ENCODE data around the gene POLRMT. TPM values are rescaled to one million over a fixed set of nuclear protein-coding genes. Genes with fewer than 3 reads are reported as not detected.

The POLRMT gene
- total RNA-seq, 1 experiment from 2014 or later, result 139 TPM

- no peak for TF ChIP-seq ZSCAN18 (CRISPR knock-in tag; IDR thresholded peaks at IDR 0.05)
- no peak for TF ChIP-seq GABPB1 (CRISPR knock-in tag; IDR thresholded peaks at IDR 0.05)
Observed at GRCh38 chr19:572140-572742, 61.1 kb downstream of the POLRMT start, which contains the start of gene BSG (continued).

- peaks cover 11% of the 10 kb centered on the region for H3K36me3 Mint-ChIP-seq
Observed at GRCh38 chr19:571566-571974, 61.8 kb downstream of the POLRMT start.

More at GRCh38 chr19:571566-571974, 61.8 kb downstream of the POLRMT start:
- Mint-ChIP-seq H3K27me3 (ENCODE audit: low read depth) (peaks cover 24% of the 10 kb centered on the region), H3K9me3 (no peaks in the 10 kb centered on the region), H3K4me3 (peak overlapping the region; percentile 94), H3K4me1 (peaks cover 29% of the 10 kb centered on the region), H3K27ac (peak overlapping the region; percentile 98)
- TF ChIP-seq TP53 (CRISPR knock-in tag; IDR thresholded peaks at IDR 0.05) (no peak), ZBTB21 (CRISPR knock-in tag; IDR thresholded peaks at IDR 0.05; ENCODE audit: borderline replicate concordance) (no peak), GRHL2 (CRISPR knock-in tag; IDR thresholded peaks at IDR 0.05; ENCODE audit: insufficient replicate concordance, severe bottlenecking) (no peak), NFATC4 (CRISPR knock-in tag; IDR thresholded peaks at IDR 0.05) (no peak), ZNF512 (CRISPR knock-in tag; IDR thresholded peaks at IDR 0.05; ENCODE audit: borderline replicate concordance) (no peak), MYBL2 (CRISPR knock-in tag; IDR thresholded peaks at IDR 0.05) (no peak), FOXK1 (CRISPR knock-in tag; IDR thresholded peaks at IDR 0.05) (no peak), NR2C2 (CRISPR knock-in tag; IDR thresholded peaks at IDR 0.05) (no peak), RORB (CRISPR knock-in tag; IDR thresholded peaks at IDR 0.05) (no peak), NR3C1 (CRISPR knock-in tag; conservative IDR thresholded peaks at IDR 0.05; ENCODE audit: low read depth) (no peak), PRRX2 (CRISPR knock-in tag; IDR thresholded peaks at IDR 0.05) (no peak), CDX4 (CRISPR knock-in tag; IDR thresholded peaks at IDR 0.05; ENCODE audit: borderline replicate concordance) (no peak)
- TF ChIP-seq, protein P1, sequence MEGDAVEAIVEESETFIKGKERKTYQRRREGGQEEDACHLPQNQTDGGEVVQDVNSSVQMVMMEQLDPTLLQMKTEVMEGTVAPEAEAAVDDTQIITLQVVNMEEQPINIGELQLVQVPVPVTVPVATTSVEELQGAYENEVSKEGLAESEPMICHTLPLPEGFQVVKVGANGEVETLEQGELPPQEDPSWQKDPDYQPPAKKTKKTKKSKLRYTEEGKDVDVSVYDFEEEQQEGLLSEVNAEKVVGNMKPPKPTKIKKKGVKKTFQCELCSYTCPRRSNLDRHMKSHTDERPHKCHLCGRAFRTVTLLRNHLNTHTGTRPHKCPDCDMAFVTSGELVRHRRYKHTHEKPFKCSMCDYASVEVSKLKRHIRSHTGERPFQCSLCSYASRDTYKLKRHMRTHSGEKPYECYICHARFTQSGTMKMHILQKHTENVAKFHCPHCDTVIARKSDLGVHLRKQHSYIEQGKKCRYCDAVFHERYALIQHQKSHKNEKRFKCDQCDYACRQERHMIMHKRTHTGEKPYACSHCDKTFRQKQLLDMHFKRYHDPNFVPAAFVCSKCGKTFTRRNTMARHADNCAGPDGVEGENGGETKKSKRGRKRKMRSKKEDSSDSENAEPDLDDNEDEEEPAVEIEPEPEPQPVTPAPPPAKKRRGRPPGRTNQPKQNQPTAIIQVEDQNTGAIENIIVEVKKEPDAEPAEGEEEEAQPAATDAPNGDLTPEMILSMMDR (IDR thresholded peaks at IDR 0.05), result no peak
- TF ChIP-seq, protein P2, sequence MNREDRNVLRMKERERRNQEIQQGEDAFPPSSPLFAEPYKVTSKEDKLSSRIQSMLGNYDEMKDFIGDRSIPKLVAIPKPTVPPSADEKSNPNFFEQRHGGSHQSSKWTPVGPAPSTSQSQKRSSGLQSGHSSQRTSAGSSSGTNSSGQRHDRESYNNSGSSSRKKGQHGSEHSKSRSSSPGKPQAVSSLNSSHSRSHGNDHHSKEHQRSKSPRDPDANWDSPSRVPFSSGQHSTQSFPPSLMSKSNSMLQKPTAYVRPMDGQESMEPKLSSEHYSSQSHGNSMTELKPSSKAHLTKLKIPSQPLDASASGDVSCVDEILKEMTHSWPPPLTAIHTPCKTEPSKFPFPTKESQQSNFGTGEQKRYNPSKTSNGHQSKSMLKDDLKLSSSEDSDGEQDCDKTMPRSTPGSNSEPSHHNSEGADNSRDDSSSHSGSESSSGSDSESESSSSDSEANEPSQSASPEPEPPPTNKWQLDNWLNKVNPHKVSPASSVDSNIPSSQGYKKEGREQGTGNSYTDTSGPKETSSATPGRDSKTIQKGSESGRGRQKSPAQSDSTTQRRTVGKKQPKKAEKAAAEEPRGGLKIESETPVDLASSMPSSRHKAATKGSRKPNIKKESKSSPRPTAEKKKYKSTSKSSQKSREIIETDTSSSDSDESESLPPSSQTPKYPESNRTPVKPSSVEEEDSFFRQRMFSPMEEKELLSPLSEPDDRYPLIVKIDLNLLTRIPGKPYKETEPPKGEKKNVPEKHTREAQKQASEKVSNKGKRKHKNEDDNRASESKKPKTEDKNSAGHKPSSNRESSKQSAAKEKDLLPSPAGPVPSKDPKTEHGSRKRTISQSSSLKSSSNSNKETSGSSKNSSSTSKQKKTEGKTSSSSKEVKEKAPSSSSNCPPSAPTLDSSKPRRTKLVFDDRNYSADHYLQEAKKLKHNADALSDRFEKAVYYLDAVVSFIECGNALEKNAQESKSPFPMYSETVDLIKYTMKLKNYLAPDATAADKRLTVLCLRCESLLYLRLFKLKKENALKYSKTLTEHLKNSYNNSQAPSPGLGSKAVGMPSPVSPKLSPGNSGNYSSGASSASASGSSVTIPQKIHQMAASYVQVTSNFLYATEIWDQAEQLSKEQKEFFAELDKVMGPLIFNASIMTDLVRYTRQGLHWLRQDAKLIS (CRISPR knock-in tag; IDR thresholded peaks at IDR 0.05; ENCODE audit: borderline replicate concordance), result no peak
- TF ChIP-seq, protein P3, sequence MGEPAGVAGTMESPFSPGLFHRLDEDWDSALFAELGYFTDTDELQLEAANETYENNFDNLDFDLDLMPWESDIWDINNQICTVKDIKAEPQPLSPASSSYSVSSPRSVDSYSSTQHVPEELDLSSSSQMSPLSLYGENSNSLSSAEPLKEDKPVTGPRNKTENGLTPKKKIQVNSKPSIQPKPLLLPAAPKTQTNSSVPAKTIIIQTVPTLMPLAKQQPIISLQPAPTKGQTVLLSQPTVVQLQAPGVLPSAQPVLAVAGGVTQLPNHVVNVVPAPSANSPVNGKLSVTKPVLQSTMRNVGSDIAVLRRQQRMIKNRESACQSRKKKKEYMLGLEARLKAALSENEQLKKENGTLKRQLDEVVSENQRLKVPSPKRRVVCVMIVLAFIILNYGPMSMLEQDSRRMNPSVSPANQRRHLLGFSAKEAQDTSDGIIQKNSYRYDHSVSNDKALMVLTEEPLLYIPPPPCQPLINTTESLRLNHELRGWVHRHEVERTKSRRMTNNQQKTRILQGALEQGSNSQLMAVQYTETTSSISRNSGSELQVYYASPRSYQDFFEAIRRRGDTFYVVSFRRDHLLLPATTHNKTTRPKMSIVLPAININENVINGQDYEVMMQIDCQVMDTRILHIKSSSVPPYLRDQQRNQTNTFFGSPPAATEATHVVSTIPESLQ (CRISPR knock-in tag; IDR thresholded peaks at IDR 0.05), result no peak
- CTCF ChIA-PET, result interaction anchor here (0.6 to 1.7 kb wide), 2 partner anchors 12 to 61 kb away, joined by 3 to 4 read pairs; no protein-coding TSS in a partner anchor
- DNase-seq (ENCODE audit: low spot score), result no peak
- no peak for ATAC-seq
- POLR2A ChIA-PET, result interaction anchor here (1.5 to 1.9 kb wide), 2 partner anchors 10 to 61 kb away, joined by 4 to 6 read pairs; no protein-coding TSS in a partner anchor
